Activated naive CD4-positive, alpha-beta T cell treated with anti-CD3 and anti-CD28 coated beads for 36 hours (primary cell): ENCODE data around the gene LUC7L3. TPM values are rescaled to one million over a fixed set of nuclear protein-coding genes. Genes with fewer than 3 reads are reported as not detected.

Experiments used
- CTCF ChIA-PET: fragments of 350-600 bp; sonication (Branson Sonifier 250); formaldehyde crosslinking; loops from one replicate; lab custom pipeline; 2021; ENCODE audit warnings: antibody characterized with exemption; lab: Charles Lee
- DNase-seq: peaks from one replicate; pipeline ENCODE4 v3.0.0-alpha.2; 2020
- H3K27ac Mint-ChIP-seq: one replicate; pipeline ENCODE4 v1.8.0; 2021; ENCODE audit warnings: mild to moderate bottlenecking, mixed read lengths
- H3K27me3 Mint-ChIP-seq: one replicate; pipeline ENCODE4 v1.8.0; 2021; ENCODE audit warnings: low read depth, mixed read lengths
- H3K36me3 Mint-ChIP-seq: one replicate; pipeline ENCODE4 v1.8.0; 2021; ENCODE audit warnings: low read depth, mixed read lengths
- H3K4me1 Mint-ChIP-seq: one replicate; pipeline ENCODE4 v1.8.0; 2021; ENCODE audit warnings: low read depth, mixed read lengths
- H3K4me3 Mint-ChIP-seq: one replicate; pipeline ENCODE4 v1.8.0; 2021; ENCODE audit warnings: mild to moderate bottlenecking, moderate library complexity, mixed read lengths
- H3K9me3 Mint-ChIP-seq: one replicate; pipeline ENCODE4 v1.8.0; 2021; ENCODE audit warnings: mixed read lengths
- intact Hi-C: fragments of 100-400 bp; cut with micrococcal nuclease; formaldehyde crosslinking; loops from one replicate; pipeline ENCODE4 v1.15.1; 2023
- total RNA-seq, 2 experiments: library from RNA; stranded (reverse); gene quantifications; one replicate each; pipeline ENCODE4 v1.2.3, GENCODE V29; 2021

LUC7L3 gene
- total RNA-seq, 2 experiments from 2014 or later, result 120 to 136 TPM

DNA sequence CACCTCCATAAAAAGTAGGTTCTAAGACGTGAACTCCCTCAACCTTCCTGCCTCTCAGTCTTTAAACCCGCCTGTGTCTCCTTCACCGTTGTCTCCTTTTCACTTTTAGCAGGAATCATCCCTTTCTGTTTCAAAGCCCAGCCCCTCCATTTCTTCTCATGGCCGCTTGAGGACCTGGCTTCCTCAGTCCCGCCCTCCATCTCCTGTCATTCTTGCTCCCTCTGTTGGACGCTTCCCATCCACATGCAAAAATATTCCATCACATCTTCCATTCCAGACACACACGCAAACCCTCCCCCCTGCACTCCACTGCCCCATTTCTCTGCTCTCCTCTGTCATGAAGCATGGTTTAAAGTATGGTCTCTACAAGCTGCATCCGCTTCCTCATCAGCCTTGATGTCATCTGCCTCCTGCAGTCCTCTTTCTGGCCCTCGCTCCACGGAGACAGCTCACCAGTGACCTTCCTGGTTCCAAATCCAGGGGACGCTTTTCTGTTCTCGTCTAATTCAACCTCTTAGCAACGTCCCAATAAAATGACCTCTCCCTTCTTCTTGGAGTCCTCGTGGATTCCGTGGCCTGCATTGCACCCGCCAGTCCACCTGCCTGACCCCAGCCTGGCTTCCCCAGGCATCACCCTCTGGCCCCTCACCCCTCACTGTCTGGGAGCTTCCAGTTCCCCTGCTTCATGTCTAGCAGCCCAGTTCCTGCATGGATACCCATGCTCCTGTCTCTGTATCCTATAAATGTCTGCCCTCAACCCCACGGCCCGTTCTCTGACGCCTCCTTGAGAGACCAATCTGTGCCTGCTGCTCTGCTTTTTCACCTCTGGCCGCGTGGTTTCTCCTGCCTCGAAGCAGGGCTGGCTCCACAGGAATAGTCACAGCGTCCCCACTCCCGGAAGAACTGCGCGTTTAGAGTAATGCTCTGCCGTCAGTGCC is 37.9 kb upstream of the LUC7L3 start:
- H3K27ac Mint-ChIP-seq, result no peak overlapping the region
- CTCF ChIA-PET, result interaction anchor here (0.6 to 1.3 kb wide), 4 partner anchors 16 to 51 kb away, joined by 3 to 7 read pairs (median 3); no protein-coding TSS in a partner anchor
- H3K4me1 Mint-ChIP-seq, result peaks cover 4% of the 10 kb centered on the region

DNA sequence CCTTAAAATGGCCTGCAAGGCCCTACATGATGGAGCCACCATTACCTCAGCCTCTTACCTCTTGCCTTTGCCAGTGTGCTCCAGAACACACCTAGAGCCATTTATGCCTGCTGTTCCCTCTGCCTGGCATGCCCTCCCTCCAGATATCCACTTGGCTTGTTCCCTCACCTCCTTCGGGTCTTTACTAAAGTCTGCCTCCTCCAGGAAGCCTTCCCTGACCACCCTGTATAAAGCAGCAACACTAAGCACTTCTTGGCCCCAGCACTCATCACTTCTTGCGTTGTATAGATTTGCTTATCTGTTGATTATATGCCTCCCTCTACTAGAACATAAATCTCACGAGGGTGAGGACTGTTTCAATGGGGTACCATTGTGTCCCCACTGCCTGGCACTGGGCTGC is 37.0 kb upstream of the LUC7L3 start:
- Mint-ChIP-seq H3K27ac (no peak overlapping the region), H3K4me3 (no peak overlapping the region), H3K36me3 (no peaks in the 10 kb centered on the region), H3K4me1 (peaks cover 4% of the 10 kb centered on the region), H3K9me3 (no peaks in the 10 kb centered on the region), H3K27me3 (peaks cover 3% of the 10 kb centered on the region)
- no peak for DNase-seq
- intact Hi-C loops, result no loop called here
- CTCF ChIA-PET, result no interaction called here

More for the DNA sequence above, 37.9 kb upstream of the LUC7L3 start:
- intact Hi-C loops, result loop anchor here (1.0 kb wide), 1 partner anchor 51 kb away; no protein-coding TSS in a partner anchor
- no peak overlapping the region for H3K4me3 Mint-ChIP-seq
- H3K36me3 Mint-ChIP-seq, result no peaks in the 10 kb centered on the region
- peaks cover 3% of the 10 kb centered on the region for H3K27me3 Mint-ChIP-seq
- H3K9me3 Mint-ChIP-seq, result no peaks in the 10 kb centered on the region
- DNase-seq, result no peak

DNA sequence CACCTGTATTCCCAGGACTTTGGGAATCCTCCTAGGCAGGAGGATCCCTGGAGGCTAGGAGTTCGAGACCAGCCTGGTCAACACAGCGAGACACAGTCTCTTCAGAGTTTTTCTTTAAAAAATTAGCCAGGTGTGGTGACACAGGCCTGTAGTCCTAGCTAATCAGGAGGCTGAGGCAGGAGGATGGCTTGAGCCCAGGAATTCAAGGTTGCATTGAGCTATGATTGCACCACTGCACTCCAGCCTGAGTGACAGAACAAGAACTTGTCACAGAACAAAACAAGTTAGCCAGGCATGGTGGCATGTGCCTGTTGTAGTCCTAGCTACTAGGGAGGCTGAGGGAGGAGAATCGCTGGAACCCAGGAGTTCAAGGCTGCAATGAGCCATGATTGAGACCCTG is 36.5 kb upstream of the LUC7L3 start:
- H3K36me3 Mint-ChIP-seq, result no peaks in the 10 kb centered on the region
- peaks cover 3% of the 10 kb centered on the region for H3K27me3 Mint-ChIP-seq
- no peak overlapping the region for H3K27ac Mint-ChIP-seq
- CTCF ChIA-PET, result no interaction called here
- H3K4me3 Mint-ChIP-seq, result no peak overlapping the region
- DNase-seq, result no peak
- intact Hi-C loops, result no loop called here
- H3K4me1 Mint-ChIP-seq, result peaks cover 4% of the 10 kb centered on the region
- H3K9me3 Mint-ChIP-seq, result no peaks in the 10 kb centered on the region

DNA sequence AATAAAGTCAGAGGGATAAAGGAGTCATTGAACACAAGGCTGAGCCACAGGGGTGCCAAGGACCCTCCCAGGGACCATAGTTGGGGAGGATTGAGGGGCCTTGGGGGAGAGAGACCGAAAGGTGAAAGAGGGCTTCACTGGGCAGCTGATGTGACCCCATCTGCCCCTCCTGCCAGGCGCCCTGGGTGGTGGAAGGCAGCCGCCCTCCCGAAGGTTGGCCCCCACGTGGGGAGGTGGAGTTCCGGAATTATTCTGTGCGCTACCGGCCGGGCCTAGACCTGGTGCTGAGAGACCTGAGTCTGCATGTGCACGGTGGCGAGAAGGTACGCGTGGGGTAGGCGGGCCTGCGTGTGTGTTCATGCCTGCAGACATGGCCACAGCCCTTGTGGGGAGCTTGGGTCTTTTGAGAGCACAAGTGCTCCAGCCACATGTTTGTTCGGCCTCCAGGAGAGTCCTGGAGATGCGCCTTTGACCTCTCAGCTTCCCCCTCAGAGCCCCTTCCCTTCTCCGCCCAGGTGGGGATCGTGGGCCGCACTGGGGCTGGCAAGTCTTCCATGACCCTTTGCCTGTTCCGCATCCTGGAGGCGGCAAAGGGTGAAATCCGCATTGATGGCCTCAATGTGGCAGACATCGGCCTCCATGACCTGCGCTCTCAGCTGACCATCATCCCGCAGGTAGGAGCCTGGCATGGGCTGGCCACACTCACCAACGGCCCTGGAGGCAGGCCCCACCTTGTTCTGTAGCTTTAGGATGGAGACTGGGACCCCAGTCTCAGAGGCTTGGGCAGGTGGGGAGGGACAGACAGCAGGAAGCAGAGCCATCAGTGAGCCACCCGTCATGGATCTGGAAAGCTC is 35.7 kb upstream of the LUC7L3 start:
- Mint-ChIP-seq H3K9me3 (no peaks in the 10 kb centered on the region), H3K36me3 (no peaks in the 10 kb centered on the region), H3K4me1 (peaks cover 4% of the 10 kb centered on the region), H3K27me3 (peaks cover 3% of the 10 kb centered on the region), H3K27ac (no peak overlapping the region), H3K4me3 (no peak overlapping the region)
- intact Hi-C loops, result no loop called here
- CTCF ChIA-PET, result interaction anchor here (0.9 to 1.6 kb wide), 2 partner anchors 47 to 54 kb away, joined by 3 to 7 read pairs; no protein-coding TSS in a partner anchor
- no peak for DNase-seq

DNA sequence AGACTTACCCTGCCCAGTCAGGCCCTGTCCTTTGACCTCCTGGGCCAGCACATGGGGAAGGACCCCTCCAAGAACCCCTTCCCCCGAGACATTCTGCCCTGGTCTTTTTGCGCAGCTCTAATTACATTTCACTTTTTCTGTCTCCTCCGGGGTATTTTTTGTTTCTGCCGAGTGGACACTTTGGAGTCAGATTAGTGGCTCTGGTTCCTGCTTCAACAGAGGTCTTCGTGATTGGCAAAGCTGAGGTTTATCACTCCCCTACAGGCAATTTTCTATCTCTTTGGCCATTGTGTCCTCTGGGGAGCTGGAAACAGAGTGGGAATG is 35.2 kb upstream of the LUC7L3 start:
- H3K4me1 Mint-ChIP-seq, result peaks cover 4% of the 10 kb centered on the region
- no peak for DNase-seq
- CTCF ChIA-PET, result interaction anchor here (0.9 to 1.6 kb wide), 3 partner anchors 10 to 54 kb away, joined by 3 to 7 read pairs (median 4); no protein-coding TSS in a partner anchor
- H3K36me3 Mint-ChIP-seq, result no peaks in the 10 kb centered on the region
- H3K27me3 Mint-ChIP-seq, result peaks cover 3% of the 10 kb centered on the region
- H3K27ac Mint-ChIP-seq, result no peak overlapping the region
- no peaks in the 10 kb centered on the region for H3K9me3 Mint-ChIP-seq
- intact Hi-C loops, result no loop called here
- H3K4me3 Mint-ChIP-seq, result no peak overlapping the region

DNA sequence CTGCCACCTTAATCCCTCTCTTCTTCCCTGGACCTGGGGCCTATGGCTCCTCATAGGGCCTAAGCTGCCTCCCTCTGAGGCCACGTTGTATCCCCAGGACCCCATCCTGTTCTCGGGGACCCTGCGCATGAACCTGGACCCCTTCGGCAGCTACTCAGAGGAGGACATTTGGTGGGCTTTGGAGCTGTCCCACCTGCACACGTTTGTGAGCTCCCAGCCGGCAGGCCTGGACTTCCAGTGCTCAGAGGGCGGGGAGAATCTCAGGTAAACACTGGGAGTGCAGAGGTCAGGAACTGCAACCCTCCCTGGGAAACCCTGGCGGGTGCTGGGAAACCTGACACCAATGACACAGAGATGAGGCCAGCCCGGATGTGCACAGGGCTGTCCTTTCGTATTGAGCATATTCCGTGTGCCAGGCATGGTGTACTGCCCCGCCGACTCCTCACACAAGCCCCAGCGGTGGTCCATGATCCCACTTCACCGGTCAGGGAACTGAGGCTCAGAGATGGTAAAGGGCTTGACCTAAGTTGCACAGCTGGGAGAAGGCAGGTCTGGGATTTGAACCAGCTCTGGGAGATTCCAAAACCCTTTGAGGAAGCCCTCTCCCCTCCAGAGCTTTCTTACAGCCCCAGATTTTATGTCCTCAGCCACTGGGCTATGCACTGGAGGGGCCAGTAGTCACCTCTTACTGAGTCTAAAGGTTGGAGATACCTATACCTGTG is 34.6 kb upstream of the LUC7L3 start:
- Mint-ChIP-seq H3K36me3 (no peaks in the 10 kb centered on the region), H3K4me3 (no peak overlapping the region), H3K9me3 (no peaks in the 10 kb centered on the region), H3K27ac (no peak overlapping the region), H3K4me1 (peaks cover 4% of the 10 kb centered on the region), H3K27me3 (peaks cover 3% of the 10 kb centered on the region)
- CTCF ChIA-PET, result interaction anchor here (0.9 to 1.6 kb wide), 3 partner anchors 9 to 55 kb away, joined by 3 to 7 read pairs (median 4); no protein-coding TSS in a partner anchor
- intact Hi-C loops, result no loop called here
- DNase-seq, result no peak

DNA sequence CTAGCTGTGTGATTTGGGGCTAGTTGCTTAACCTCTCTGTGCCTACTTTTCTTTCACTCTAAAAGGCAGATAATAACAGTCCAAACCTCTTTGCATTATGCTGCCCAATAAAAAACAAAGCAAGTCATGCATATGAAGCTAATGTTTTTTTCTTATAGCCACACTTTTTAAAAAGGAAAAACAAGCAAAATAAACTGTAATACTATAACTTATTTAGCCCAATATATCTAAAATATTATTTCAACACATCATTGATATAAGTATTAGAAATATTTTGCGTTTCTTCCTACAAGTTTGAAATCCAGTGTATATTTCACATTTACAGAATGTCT is 34.1 kb upstream of the LUC7L3 start:
- Mint-ChIP-seq H3K36me3 (no peaks in the 10 kb centered on the region), H3K4me3 (no peak overlapping the region), H3K4me1 (peaks cover 4% of the 10 kb centered on the region), H3K27ac (no peak overlapping the region), H3K27me3 (peaks cover 3% of the 10 kb centered on the region), H3K9me3 (no peaks in the 10 kb centered on the region)
- DNase-seq, result no peak
- CTCF ChIA-PET, result interaction anchor here (1.1 to 1.6 kb wide), 3 partner anchors 9 to 55 kb away, joined by 3 to 7 read pairs (median 4); no protein-coding TSS in a partner anchor
- intact Hi-C loops, result no loop called here

DNA sequence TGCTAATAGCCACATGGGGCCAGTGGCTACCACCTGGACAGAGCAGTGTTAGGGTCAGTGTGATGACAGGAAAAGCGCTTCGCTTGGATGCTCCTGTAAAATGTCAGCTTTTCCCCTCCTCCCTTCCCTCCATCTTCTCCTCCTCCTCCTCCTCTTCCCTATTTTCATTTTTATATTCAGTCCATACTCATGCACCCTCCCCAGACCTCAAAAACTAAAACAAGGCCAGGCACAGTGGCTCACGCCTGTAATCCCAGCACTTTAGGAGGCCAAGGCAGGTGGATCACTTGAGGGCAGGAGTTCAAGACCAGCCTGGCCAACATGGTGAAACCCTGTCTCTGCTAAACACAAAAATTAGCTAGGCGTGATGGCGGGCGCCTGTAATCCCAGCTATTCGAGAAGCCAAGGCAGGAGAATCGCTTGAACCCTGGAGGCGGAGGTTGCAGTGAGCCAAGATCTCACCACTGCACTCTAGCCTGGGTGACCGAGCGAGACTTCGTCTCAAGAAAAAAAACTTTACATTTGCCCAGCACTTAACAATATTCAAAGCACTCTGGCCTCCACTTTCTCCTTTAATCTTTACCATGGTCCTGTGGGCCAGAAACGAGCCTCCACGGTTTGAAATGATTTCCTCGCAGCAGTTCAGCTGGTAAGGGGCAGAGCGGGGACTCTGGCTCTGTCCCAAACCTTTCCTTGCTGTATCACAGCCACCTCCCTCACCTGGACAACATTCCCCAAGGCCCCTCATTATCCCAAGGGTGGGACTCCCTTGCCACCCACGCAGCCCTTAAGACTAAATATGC is 33.5 kb upstream of the LUC7L3 start:
- CTCF ChIA-PET, result interaction anchor here (0.6 to 1.4 kb wide), 2 partner anchors 9 to 15 kb away, joined by 3 read pairs; no protein-coding TSS in a partner anchor
- H3K27ac Mint-ChIP-seq, result no peak overlapping the region
- no peaks in the 10 kb centered on the region for H3K9me3 Mint-ChIP-seq
- peaks cover 4% of the 10 kb centered on the region for H3K4me1 Mint-ChIP-seq
- no peak for DNase-seq
- no peaks in the 10 kb centered on the region for H3K36me3 Mint-ChIP-seq
- H3K4me3 Mint-ChIP-seq, result no peak overlapping the region
- intact Hi-C loops, result no loop called here
- peaks cover 3% of the 10 kb centered on the region for H3K27me3 Mint-ChIP-seq

DNA sequence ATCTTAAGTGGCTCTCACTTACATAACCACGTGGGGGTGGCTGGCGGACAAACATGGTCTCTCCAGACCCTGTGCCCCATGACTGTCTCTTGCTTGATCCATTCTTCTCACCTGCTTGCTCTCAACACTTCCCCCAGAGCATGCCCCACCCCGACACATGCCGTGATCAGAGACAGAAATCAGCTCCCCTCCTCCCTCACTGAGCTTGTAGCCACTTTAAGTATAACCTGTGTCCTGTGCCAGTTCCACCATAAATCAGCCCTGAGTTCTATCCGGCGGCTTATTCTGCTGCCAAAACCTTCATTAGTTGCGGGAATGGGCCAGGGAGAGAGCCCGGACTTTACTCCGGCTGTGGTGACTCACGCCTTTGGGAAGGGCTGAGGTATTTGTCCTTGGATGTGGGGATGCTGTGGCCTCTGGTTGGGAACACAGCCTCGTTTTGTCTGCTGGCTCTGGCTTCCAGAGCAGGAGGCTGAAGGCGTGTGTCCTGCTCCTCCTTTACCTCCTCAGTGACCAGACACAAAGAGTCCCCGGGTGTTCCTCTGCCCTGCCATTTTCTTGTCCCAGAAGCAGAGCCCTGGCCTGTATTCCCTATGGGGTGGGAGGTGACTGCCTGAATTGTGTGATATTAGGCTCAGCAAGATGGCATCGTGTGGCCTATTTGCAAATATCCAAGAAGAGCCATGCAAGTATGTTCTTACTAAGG is 32.8 kb upstream of the LUC7L3 start:
- Mint-ChIP-seq H3K27me3 (no peaks in the 10 kb centered on the region), H3K36me3 (no peaks in the 10 kb centered on the region), H3K4me1 (no peaks in the 10 kb centered on the region), H3K27ac (no peak overlapping the region), H3K9me3 (no peaks in the 10 kb centered on the region), H3K4me3 (no peak overlapping the region)
- intact Hi-C loops, result no loop called here
- DNase-seq, result no peak
- CTCF ChIA-PET, result interaction anchor here (1.4 kb wide), 1 partner anchor 8 kb away, joined by 3 read pairs; no protein-coding TSS in a partner anchor

DNA sequence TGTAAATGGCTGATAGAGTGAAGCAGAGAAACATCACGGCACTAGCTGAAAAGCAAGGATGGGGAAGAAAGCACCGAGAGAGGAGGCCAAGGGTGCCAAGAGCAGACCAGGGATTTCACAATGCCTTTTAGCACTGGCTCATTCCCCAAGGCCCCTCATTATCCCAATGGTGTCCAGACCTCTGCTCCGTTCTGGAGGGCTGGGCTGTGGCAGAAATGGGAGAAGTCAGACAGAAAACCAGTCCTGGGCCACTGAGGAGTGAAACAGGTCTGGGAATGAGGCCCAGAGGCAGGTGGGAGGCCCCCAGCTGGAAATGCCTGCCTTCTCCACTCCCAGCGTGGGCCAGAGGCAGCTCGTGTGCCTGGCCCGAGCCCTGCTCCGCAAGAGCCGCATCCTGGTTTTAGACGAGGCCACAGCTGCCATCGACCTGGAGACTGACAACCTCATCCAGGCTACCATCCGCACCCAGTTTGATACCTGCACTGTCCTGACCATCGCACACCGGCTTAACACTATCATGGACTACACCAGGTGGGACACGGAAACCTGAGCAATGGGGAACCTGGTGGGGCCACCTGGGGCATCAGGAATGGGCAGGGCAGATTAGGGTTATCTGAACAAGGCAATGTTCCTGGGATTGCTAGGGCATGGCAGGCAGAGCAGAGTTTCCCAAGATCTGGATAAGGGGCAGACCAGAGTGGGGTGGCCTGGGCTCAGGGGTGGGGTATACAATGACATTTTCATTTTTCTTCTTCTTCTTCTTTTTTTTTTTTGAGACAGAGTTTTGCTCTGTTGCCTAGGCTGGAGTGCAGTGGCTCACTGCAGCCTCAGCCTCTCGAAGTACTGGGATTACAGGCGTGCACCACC is 32.0 kb upstream of the LUC7L3 start:
- Mint-ChIP-seq H3K4me1 (no peaks in the 10 kb centered on the region), H3K4me3 (no peak overlapping the region), H3K27me3 (no peaks in the 10 kb centered on the region), H3K9me3 (no peaks in the 10 kb centered on the region), H3K36me3 (no peaks in the 10 kb centered on the region), H3K27ac (no peak overlapping the region)
- CTCF ChIA-PET, result no interaction called here
- no peak for DNase-seq
- intact Hi-C loops, result no loop called here
